Tibial nerve (tissue), 4 donors: ENCODE measurements around the gene NCOA5. TPM values are rescaled to one million over a fixed set of nuclear protein-coding genes. Genes with fewer than 3 reads are reported as not detected.

ENCODE experiments used
- DNase-seq, 2 donors: peaks; one replicate each; pipeline ENCODE4 v3.0.0-alpha.2; 2019; ENCODE audit warnings: low spot score in 2 of 2
- H3K27ac ChIP-seq, 4 donors: fragments of 200-600 bp; sonication (generic) in 3 of 4; one replicate each; pipeline ENCODE4 v1.5.1; 2017 to 2019; ENCODE audit warnings: mild to moderate bottlenecking in 1 of 4
- H3K27me3 ChIP-seq, 2 donors: fragments of 200-600 bp; sonication (generic) in 1 of 2; one replicate each; pipeline versions ENCODE4 v1.5.1 to v1.6.0; 2017 to 2019
- H3K36me3 ChIP-seq, 3 donors: fragments of 200-600 bp; sonication (generic); one replicate each; pipeline ENCODE4 v1.5.1; 2018 to 2019
- H3K4me1 ChIP-seq, 4 donors: fragments of 200-600 bp; sonication (generic) in 3 of 4; one replicate each; pipeline ENCODE4 v1.5.1; 2017 to 2019
- H3K4me3 ChIP-seq, 4 donors: fragments of 200-600 bp; sonication (generic) in 3 of 4; one replicate each; pipeline ENCODE4 v1.5.1; 2017 to 2019; ENCODE audit warnings: mild to moderate bottlenecking in 1 of 4, moderate library complexity in 1 of 4
- H3K9me3 ChIP-seq, 4 donors: fragments of 200-600 bp; sonication (generic) in 3 of 4; one replicate each; pipeline ENCODE4 v1.5.1; 2017 to 2019
- EP300 ChIP-seq, 2 donors: sonication (generic); formaldehyde crosslinking; IDR thresholded peaks; one replicate each; pipeline ENCODE4 v1.6.1; 2017; ENCODE audit warnings: antibody characterized with exemption in 2 of 2, mild to moderate bottlenecking in 1 of 2
- POLR2A ChIP-seq, 2 donors: fragments of 450-650 bp; IDR thresholded peaks; one replicate each; pipeline ENCODE4 v1.6.1; 2017; ENCODE audit warnings: antibody characterized with exemption in 2 of 2, mild to moderate bottlenecking in 2 of 2, moderate library complexity in 2 of 2
- WGBS, 2 donors: methylation state at CpG; one replicate each; pipeline ENCODE4 v1.1.5; 2018; 5-methylcytosine and 5-hydroxymethylcytosine counted together
- total RNA-seq, 4 donors: library from RNA; depleted of rRNA; stranded (reverse); fragments of >200 nt; gene quantifications; one replicate each; pipeline ENCODE4 v1.1.0, GENCODE V29; 2016
- TF ChIP-seq, protein P1 (sequence below), 5 experiments: fragments of 200-600 bp in 3 of 5; fragments of 450-650 bp in 2 of 5; sonication (generic) in 3 of 5; IDR thresholded peaks; one replicate each; pipeline ENCODE4 v1.5.1; 2016 to 2019; ENCODE audit warnings: antibody characterized with exemption in 5 of 5, mild to moderate bottlenecking in 3 of 5, moderate library complexity in 2 of 5

The NCOA5 gene
- total RNA-seq, 4 donors from 2014 or later: 34.8 to 71.4 (median 47.2) TPM

DNA sequence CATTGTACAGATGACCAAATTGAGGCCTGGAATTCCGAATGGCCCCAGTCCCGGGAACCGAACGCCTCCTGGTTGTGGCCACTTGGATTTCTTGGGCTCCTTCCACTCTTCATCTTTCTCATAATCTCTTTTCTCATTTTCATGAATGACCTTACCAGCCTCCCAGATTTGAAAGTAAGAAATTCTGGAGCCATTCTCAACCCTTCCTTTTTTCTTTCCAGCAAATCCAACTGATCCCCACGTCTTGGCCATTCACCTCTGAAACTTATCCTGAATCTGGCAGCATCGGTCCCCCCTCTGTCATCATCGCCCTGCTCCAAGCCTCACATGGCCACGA, 66.6 kb downstream of the NCOA5 start:
- no peak overlapping the region for H3K27ac ChIP-seq
- H3K36me3 ChIP-seq: no peaks in the 10 kb centered on the region
- TF ChIP-seq POLR2A (IDR thresholded peaks at IDR 0.05) (no peak), EP300 (IDR thresholded peaks at IDR 0.05) (no peak)
- TF ChIP-seq, protein P1, sequence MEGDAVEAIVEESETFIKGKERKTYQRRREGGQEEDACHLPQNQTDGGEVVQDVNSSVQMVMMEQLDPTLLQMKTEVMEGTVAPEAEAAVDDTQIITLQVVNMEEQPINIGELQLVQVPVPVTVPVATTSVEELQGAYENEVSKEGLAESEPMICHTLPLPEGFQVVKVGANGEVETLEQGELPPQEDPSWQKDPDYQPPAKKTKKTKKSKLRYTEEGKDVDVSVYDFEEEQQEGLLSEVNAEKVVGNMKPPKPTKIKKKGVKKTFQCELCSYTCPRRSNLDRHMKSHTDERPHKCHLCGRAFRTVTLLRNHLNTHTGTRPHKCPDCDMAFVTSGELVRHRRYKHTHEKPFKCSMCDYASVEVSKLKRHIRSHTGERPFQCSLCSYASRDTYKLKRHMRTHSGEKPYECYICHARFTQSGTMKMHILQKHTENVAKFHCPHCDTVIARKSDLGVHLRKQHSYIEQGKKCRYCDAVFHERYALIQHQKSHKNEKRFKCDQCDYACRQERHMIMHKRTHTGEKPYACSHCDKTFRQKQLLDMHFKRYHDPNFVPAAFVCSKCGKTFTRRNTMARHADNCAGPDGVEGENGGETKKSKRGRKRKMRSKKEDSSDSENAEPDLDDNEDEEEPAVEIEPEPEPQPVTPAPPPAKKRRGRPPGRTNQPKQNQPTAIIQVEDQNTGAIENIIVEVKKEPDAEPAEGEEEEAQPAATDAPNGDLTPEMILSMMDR (IDR thresholded peaks at IDR 0.05): no peak
- H3K27me3 ChIP-seq: peaks cover 3 to 98% of the 10 kb centered on the region in 2 donors
- 36% methylated on average over 8 of the region's 8 CpGs for WGBS, 2 donors
- no peak overlapping the region for H3K4me3 ChIP-seq
- H3K4me1 ChIP-seq: peaks cover 0 to 26% (median 14%) of the 10 kb centered on the region in 4 donors
- DNase-seq: no peak
- H3K9me3 ChIP-seq: no peaks in the 10 kb centered on the region

DNA sequence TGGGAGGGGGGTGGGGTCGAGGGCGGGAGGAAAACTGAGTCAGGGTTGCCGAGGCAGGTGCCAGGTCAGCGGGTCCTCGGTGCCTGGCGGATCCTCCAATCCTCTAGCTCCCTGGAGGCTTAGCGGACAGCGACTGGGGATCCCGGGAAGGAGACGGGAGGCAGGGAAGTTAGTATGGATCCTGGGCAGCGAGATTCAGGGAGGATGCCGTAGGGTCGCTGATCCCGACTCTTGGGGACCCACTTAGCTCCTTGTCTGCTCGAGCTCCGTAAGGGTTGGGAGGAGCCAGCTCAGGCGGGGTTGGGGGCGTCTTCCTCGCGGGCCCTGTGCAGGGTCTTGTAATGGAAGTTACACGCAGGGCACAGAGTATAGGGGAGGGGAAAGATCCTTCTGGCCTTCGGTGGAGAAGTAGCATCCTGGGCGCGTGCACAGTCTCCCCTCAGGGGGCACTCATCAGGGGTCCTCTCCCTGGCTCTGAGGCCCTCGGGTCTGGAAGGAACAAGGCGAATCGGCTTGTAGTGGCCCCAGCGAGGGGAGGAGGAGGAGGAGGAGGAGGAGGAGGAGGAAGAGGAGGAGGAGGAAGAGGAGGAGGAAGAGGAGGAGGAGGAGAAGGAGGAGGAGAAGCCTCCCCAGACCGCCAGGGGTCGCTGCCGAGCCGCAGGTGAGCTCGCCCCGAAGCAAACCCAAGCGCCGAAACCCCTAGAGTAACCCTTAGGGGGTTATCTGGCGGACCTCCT, 67.2 kb downstream of the NCOA5 start:
- Histone ChIP-seq H3K27ac (no peak overlapping the region), H3K4me1 (peaks cover 0 to 26% (median 14%) of the 10 kb centered on the region in 4 donors), H3K36me3 (no peaks in the 10 kb centered on the region), H3K9me3 (no peaks in the 10 kb centered on the region), H3K27me3 (peaks cover 3 to 98% of the 10 kb centered on the region in 2 donors), H3K4me3 (peak overlapping the region in 1 of 4 donors; percentile 48)
- no peak for DNase-seq
- TF ChIP-seq, protein P1 (IDR thresholded peaks at IDR 0.05): peak; percentile 76 to 88 (median 80)
- TF ChIP-seq POLR2A (IDR thresholded peaks at IDR 0.05): no peak
- 2 to 4% methylated on average over 35 to 37 of the region's 37 CpGs for WGBS, 2 donors

DNA sequence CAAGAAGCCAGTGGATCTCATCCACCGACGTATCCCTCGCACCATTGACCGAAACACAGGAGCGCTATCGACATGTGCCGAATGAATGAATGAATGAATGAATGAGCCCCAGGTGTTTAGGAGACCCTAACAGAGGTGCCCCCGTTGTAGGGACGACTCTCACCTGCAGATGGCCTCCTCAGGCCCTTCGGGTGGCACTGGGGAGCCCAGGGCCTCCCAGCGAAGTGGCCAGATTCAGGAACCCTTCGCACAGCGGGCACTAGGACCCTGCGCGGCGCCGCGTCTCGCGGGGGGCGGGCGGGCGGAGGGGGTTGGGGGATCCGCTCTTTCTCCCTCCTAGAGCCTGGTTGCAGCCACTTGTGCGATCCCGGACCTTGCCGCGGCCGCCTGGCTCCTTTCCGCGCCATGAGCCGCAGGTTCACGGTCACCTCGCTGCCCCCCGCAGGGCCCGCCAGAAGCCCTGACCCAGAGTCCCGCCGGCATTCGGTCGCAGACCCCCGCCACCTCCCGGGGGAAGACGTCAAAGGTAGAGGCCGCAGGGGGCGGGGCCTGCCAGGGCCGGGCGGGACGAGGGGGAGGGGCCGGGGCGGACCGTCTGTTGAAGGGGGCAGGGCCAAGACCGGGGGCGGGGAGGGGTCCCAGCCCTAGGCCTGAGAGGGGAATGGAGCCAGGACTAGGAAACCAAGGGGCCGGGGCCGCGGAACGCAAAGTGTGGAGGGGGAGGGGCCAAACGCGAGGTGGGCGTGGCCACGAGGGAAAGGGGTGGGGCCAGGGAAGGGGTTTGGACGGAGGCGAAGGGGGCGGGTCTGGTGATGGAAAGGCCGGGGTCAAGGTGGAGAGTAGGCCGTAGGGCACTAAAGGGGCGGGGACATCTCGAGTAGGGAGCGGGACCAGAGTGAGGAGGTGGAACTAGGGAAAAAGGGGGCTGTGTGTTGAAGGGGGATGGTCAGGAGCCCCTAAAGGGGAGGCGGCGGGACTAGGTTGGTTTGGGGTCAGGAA, 68.1 kb downstream of the NCOA5 start:
- Histone ChIP-seq H3K4me1 (peaks cover 0 to 26% (median 14%) of the 10 kb centered on the region in 4 donors), H3K36me3 (no peaks in the 10 kb centered on the region), H3K27ac (no peak overlapping the region), H3K4me3 (peak overlapping the region in 3 of 4 donors; percentile 9 to 48 (median 45)), H3K27me3 (peaks cover 3 to 98% of the 10 kb centered on the region in 2 donors), H3K9me3 (no peaks in the 10 kb centered on the region)
- 10 to 14% methylated on average over 47 to 54 of the region's 71 CpGs for whole genome bisulfite sequencing, 2 donors
- TF ChIP-seq POLR2A (IDR thresholded peaks at IDR 0.05) (no peak), EP300 (IDR thresholded peaks at IDR 0.05) (no peak)
- TF ChIP-seq, protein P1 (IDR thresholded peaks at IDR 0.05): no peak
- no peak for DNase-seq

DNA sequence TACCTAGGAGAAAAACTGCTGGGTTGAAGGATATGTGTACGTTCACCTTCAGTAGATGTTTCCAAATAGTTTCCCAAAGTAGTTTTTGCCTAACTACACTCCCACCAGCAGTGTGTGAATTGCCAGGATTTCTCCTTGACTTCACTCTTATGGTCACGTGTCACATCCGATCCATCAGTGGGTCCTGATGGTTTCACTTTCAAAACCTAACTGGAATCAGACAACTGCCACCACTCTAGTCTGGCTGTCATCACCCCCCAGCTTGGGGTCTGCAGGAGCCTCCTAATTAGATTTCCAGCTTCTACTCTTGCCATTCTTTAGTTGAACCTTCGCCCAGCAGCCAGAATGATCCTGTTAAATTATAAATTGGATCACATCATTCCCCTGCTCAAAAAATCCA, 69.2 kb downstream of the NCOA5 start:
- peaks cover 3 to 98% of the 10 kb centered on the region in 2 donors for H3K27me3 ChIP-seq
- no peaks in the 10 kb centered on the region for H3K9me3 ChIP-seq
- TF ChIP-seq, protein P1 (IDR thresholded peaks at IDR 0.05): no peak
- TF ChIP-seq EP300 (IDR thresholded peaks at IDR 0.05): no peak
- TF ChIP-seq POLR2A (IDR thresholded peaks at IDR 0.05): no peak
- 86% methylated on average over 4 of the region's 4 CpGs for WGBS, 2 donors
- peaks cover 0 to 26% (median 14%) of the 10 kb centered on the region in 4 donors for H3K4me1 ChIP-seq
- no peak overlapping the region for H3K27ac ChIP-seq
- DNase-seq: no peak
- no peak overlapping the region for H3K4me3 ChIP-seq
- H3K36me3 ChIP-seq: no peaks in the 10 kb centered on the region
